NCI-H82 (cell line): Measurements from ENCODE around the gene SLC6A18.

ENCODE experiments used
- DNase-seq: peaks from one replicate; lab custom pipeline; 2025; lab: John Stamatoyannopoulos, UW

SLC6A18 gene, protein sequence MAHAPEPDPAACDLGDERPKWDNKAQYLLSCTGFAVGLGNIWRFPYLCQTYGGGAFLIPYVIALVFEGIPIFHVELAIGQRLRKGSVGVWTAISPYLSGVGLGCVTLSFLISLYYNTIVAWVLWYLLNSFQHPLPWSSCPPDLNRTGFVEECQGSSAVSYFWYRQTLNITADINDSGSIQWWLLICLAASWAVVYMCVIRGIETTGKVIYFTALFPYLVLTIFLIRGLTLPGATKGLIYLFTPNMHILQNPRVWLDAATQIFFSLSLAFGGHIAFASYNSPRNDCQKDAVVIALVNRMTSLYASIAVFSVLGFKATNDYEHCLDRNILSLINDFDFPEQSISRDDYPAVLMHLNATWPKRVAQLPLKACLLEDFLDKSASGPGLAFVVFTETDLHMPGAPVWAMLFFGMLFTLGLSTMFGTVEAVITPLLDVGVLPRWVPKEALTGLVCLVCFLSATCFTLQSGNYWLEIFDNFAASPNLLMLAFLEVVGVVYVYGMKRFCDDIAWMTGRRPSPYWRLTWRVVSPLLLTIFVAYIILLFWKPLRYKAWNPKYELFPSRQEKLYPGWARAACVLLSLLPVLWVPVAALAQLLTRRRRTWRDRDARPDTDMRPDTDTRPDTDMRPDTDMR

DNA sequence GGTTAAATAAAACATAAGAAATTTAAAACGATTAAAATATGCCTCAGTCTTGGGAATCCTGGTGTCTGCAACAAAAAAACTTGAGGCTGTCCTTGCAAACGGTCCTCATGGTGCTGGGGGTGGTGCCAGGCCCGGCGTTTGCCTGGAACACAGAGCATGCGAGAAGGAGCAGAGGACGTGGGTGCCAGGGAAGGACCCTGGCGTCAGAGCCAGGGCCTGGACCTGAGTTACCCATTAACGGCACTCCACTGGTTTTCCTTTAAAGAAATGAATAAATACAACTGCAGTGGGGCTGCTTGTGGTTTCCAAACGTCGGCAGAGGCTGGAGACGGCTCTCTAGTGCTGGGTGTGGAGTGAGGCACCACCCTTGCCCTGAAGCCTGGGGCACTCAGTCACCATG is at the start of gene SLC6A18:
TSS of gene SLC6A18 (plus strand) at position 301 of the 400 bp plus-strand sequence. CDS start at position 398, 97 bp downstream.
- DNase-seq = no peak

DNA sequence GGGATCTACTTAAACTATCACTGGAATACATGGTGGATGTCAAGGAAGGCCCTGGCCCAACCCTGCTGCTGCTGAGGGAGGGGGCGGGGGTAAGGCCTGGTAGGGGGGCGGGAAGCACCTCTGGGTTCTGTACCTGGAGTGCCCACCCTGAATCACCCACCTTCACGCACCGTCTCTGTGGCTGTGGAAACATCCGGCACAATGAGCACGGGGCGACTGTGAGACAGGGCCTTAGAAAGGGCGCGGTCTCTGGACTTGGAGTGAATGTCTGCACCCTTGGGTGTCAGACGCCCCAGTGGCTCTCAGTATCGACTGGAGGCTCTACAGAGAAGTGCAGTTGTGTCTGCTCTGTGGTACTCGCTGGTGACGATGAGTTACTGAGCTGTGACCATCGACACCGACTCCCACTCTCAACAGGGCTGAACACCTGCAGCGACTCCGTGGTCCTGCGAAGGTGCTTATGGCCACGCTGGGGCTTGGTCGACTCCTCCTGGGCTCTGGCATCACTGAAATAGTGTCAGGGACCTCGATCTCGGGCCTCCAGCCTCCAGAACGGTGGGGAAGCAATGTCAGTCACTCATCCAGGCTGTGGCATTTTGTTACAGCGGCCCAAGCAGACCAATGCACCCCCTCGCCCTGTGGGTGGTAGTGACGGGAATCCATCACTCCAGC is 49.2 kb upstream of the SLC6A18 start:
- DNase-seq = no peak

DNA sequence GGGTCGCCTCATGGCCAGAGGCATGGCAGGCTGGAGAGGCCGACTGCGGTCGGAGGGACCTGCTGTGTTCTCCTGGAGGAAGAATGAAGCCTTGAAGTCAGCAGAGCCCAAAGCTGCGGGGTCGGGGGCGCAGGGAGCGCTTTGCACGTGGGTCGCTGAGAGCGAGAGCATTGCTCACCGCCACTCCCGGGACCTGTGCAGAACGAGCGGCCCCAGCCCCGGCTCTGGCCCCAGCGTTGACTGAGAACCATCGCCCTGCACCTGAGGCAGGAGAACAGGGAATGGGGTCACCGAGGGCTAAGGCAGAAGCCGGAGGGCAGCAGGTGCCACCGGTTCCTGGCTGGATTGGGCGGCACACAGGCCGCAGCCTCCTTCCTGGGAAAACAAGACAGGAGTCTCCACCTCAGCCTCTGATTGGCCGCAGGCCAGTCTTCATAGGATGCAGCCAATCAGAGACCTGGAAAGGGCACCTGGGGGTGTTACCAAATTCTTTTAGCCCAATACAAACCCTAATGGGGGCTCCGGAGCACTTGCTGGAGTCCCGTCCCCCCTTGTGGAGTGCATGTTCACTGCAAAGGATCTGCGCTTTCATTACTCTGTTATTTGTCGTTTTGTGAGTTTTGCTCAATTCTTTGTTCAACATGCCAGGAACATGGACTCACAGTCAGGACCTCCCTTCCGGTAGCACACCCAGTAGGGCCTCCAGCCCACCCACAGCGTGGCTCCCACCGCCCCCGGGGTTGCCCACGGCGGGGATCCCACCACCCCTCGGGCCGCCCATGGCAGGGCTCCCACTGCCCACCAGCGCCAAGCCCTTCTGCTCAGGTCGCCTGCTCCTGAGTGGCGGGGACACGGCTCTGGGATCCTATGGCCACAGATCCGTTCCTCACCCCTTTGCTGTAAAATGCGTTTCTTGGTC is 48.4 kb upstream of the SLC6A18 start:
- DNase-seq = peak; percentile 47

- DNase-seq = no peak
These were observed 47.2 kb upstream of the SLC6A18 start for GRCh38 chr5:1177826-1178528.

DNA sequence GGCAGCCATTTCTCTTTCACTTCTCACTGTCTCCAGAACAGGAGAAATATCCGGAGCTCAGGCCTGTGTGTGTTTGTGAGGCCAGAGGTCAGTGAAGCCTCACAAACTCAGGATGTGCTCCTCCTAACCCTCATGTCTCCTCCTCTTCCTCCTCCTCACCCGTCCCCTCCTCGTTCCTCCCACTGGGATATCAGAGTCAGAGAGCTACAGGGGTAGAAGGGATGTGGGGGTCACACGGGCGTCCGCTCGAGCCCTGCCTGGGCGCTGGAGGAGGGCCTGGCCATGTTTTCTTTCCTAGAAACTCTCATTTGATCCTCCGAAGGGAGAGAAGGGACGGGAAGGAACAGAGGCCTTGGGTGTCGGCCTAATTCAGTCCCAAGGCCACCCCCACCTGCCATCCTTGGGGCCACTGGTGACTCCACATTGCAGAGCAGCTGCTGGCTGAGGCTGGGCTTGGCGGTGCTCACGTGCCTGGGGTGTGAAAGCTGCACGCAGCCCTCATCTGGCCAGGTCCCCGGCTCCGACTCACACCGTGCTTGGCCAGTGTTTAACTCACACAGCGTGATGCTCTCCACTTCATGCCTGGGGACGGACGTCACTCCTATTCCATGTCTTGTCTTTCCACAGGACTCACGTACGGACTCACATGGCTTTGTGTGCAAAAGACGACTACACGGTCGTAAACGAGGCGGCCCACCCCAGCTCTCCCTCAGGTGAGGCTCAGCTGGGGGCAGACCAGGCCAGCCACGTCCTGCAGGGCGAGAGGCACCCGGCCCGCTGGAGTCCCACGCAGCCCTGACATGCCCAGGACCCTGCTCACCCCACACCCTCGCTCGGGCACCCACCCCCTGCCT is 46.4 kb upstream of the SLC6A18 start:
- no peak for DNase-seq

DNA sequence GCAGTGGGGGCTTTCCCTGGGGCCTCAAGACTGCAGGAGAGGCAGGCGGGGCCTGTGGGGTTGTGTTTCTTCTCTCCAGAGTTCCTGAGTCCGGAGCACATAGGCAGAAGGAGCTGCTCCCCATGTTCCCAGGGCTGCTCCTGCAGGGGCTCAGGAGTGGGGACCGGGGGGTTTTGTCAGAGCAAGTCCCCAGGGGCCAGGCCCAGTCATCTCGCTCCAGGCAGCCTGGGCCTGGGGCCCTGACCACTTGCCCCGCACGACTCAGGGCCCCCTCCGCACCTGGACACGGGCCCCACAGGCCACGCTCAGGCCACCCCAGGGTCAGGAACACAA is 45.8 kb upstream of the SLC6A18 start:
- no peak for DNase-seq

DNA sequence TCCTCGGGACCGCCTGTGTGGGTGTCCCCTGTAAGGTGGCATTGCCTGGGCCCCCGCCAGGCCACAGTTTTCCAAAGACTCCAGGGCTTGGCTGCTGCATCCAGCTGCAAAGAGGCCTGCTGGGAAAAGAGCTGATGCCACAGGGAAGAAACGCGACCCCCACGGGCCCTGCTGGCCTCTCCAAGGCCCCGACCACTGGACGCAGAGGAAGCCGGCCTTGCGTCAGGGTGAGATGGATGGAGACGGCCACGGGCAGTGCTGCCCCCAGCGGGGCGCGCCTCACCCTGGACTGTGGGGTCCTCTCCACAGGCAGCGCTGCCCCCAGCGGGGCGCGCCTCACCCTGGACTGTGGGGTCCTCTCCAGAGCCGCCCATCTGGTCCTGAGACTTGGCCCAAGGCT is 45.1 kb upstream of the SLC6A18 start:
- no peak for DNase-seq

DNA sequence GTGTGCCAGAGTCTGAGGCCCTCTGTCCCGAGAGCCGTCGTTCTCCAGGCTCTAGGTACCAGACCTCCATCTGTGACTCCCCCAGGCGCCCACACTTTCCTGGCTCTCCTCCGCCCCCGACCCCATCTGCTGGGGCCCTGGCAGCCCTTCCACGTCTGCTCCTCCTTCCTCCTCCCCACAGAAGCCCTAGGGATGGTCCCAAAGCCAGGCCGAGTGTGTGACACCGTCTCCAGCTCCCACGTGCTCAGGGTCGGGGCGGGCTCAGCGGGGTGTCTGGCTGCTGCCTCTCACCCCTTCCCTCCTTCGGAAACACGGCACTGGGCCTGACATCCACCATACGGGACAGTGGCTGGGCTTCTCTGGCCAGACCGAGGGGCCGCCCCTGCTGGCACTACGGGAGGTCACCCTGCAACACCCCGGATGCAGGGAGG is 44.3 kb upstream of the SLC6A18 start:
- no peak for DNase-seq

DNA sequence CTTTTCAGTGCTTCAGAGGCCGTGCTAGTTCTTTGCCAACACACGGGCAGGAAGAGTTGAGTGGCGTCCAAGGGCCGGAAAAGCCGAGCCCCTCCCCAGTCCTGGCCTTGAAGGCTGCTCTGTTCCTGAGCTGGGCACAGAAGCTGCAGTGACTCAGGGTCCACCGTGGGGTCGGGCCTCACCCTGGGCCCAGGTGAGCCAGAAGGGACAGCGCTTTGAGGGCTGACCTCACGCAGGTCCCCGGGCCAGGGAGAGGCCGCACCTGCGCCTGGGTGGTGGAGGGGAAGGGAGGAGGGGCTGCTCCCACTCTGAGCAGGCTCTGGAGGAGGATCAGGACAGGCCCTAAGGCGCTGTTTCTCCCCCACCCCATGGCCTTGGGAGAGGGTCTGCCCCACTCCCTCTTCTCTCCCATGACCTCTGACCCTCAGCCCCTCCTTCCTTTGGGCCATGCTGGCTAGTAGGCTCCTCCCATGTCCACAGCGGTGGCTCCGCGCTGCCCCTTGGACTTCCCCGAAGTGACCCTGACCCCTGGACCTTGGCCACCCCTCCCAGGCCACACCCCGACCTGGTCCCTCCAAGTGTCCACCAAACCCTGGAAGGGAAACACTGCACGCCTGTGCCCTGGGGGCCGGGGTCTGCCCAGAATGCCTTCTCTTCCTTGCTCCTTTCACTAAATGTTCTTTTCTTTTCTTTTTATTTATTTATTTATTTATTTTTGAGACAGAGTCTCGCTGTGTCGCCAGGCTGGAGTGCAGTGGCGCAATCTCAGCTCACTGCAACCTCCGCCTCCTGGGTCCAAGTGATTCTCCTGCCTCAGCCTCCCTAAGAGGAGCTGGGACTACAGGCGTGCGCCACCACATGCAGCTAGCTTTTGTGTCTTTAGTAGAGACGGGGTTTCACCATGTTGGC is 43.5 kb upstream of the SLC6A18 start:
- DNase-seq = no peak

GRCh38 chr5:1182360-1182632 is 42.9 kb upstream of the SLC6A18 start:
- DNase-seq = no peak

- DNase-seq = no peak
These were observed 42.4 kb upstream of the SLC6A18 start for GRCh38 chr5:1182633-1183423.

DNA sequence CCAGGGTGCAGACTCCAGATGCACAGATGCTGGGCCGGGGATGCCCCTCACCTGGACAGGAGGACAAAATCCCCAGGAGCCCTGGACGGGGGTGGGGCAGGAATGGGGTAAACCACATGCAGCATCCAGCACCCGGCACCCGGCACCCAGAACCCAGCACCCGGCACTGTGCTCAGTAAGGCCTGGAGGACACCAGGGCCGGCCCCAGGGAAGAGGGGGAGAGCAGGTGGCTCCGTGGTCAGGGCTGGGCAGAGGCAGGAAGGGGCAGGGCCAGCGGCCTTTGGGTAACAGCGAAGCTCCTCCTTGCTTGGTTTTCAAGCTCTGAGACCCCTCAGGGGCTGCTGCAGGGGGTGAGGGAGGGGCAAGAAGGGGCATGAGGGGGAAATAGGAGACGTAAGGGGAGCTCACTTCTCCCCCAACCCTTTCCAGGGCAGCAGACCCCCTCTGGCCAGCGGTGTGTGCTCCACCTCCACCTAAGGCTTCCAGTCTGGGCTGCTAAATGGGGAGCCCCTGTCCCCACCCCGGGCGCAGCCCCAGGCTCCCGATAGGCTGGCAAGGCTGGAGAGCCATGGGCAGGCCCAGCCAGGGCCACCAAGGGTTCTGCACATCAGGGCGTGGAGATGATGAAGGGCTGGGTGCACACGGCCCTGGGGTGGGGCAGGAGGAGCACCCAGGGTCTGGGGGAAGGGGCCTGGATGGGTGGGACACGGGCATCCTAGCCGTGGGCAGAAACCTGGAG is 41.6 kb upstream of the SLC6A18 start:
- no peak for DNase-seq

DNA sequence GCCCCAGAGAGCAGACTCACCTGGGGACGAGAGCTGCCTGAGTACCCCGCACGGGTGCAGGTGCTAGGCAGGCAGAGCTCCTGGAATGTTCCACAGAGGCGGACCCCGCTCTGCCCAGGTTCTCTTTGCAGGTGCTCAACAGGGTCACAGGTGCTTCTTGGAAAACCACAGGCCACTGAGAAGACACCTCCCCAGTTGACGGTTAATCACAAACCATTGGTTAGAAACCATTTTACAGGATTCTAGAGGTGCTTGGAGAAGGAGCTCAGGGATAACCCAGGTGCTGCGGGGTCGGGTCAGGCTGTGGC is 41.1 kb upstream of the SLC6A18 start:
- no peak for DNase-seq

- no peak for DNase-seq
These were observed 40.7 kb upstream of the SLC6A18 start for GRCh38 chr5:1184481-1184880.

- no peak for DNase-seq
These were observed 40.0 kb upstream of the SLC6A18 start for GRCh38 chr5:1185038-1185627.

- DNase-seq = no peak
These were observed 39.4 kb upstream of the SLC6A18 start for GRCh38 chr5:1185629-1186350.
